H54 (cell line): ENCODE data around the gene PSMB1.
"Not testable (repeated sequence)": the region's sequence is repeated elsewhere in the genome, so short reads cannot be mapped to it uniquely, and the experiment has no call there.

Source experiments
- DNase-seq: peaks from one replicate; pipeline ENCODE4 v3.0.0; 2011; ENCODE audit warnings: low spot score, mixed read lengths; ENCODE audit not compliant: insufficient read length
- FAIRE-seq: peaks from 3 replicates; lab custom pipeline; 2011; peaks lifted over from hg19 to GRCh38; lab: Jason Lieb, UNC
- POLR2A ChIP-seq: IDR thresholded peaks from 2 replicates; pipeline ENCODE4 v1.6.1; 2011; ENCODE audit warnings: low read depth, mild to moderate bottlenecking, low read length

The PSMB1 gene

DNA sequence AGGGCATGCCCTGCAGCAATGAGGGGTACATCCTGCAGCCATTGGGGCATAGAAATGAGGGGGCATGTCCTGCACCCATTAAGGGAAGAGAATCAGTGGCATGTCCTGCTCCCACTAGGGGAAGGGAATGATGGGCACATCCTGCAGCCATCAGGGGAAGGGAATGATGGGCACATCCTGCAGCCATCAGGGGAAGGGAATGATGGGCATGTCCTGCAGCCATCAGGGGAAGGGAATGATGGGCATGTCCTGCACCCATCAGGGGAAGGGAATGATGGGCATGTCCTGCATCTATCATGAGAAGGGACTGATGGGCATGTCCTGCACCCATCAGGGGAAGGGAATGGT, 49.7 kb downstream of the PSMB1 start:
- no peak for DNase-seq
- TF ChIP-seq POLR2A, result no peak
- no peak for FAIRE-seq

GRCh38 chr6:170502733-170503413, 50.2 kb downstream of the PSMB1 start:
- FAIRE-seq, DNase-seq: not testable (repeated sequence)

GRCh38 chr6:170502268-170502667, 50.8 kb downstream of the PSMB1 start:
- DNase-seq, FAIRE-seq: not testable (repeated sequence)

GRCh38 chr6:170500955-170501590, 52.0 kb downstream of the PSMB1 start:
- no peak for DNase-seq
- TF ChIP-seq POLR2A, result no peak
- FAIRE-seq, result no peak

- DNase-seq (peak; percentile 28), FAIRE-seq (no peak)
- no peak for TF ChIP-seq POLR2A
Measured at GRCh38 chr6:170497841-170498301, 55.2 kb downstream of the PSMB1 start.

GRCh38 chr6:170493354-170493753, 59.8 kb downstream of the PSMB1 start:
- TF ChIP-seq POLR2A, result no peak
- FAIRE-seq, result no peak
- DNase-seq, result no peak

GRCh38 chr6:170490259-170490658, 62.8 kb downstream of the PSMB1 start:
- no peak for FAIRE-seq
- TF ChIP-seq POLR2A, result no peak

GRCh38 chr6:170489836-170490235, 63.3 kb downstream of the PSMB1 start:
- FAIRE-seq, result no peak
- no peak for DNase-seq
- no peak for TF ChIP-seq POLR2A

More at GRCh38 chr6:170490259-170490658, 62.8 kb downstream of the PSMB1 start:
- no peak for DNase-seq

DNA sequence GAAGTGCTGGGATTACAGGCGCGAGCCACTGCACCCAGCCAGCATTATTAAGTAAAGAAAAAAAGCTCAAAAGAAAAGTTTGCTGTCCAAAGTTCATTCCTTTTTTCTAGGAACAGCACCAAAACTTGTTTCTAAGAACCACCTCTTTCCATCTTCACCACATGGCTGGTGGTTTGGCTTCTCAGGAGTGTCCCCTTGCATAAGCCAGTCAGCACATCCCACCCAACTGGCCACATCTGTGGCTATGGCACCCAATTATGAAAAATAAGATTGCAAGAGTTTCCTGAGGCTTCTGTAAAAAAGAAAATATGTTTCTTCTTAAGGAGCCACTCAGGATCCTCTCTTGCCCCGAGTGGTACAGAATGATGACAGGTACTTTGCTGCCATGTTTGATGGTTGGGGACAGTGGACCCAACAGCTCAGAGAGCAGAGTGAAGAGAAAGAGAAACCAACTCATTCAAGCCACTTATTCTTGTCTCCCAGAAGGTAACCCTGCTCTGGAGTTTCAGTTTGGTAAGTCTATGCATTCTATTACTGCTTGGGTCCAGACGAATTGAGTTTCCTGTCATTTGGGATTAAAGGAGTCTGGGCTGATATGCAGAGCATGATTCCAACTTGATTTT, 65.3 kb downstream of the PSMB1 start:
- DNase-seq (no peak), FAIRE-seq (no peak)
- no peak for TF ChIP-seq POLR2A

DNA sequence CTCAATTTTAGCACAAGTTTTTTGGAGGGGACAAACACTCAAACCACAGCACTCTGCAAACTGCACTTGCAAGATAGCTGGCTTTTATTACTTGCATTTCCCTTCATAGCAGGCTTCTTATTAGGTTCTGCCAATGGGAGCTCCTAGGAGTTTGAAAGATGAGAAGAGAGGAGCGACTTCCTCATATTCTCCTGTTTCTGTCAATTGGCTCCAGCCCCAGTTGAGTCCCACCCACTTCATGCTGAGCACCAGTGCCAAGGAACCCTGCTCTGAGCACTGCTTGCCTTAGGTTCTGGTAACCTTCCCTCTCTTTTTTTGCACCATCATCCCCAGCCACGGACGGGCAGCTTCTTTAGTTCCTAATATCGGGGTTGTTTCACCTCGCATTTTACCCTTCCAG, 67.9 kb downstream of the PSMB1 start:
- FAIRE-seq (no peak), DNase-seq (no peak)
- no peak for TF ChIP-seq POLR2A
